Renal cortex interstitium (tissue), 11 donors: Measurements from ENCODE around the gene TBC1D10A. TPM values are rescaled to one million over a fixed set of nuclear protein-coding genes. Genes with fewer than 3 reads are reported as not detected.

Experiments
- DNase-seq, 11 donors: peaks; one replicate each; pipeline ENCODE4 v3.0.0-alpha.2; 2013; ENCODE audit warnings: low read depth in 9 of 11, low spot score in 4 of 11; ENCODE audit errors: extremely low read depth in 1 of 11
- polyA plus RNA-seq, 3 donors: library from polyadenylated mRNA; unstranded; fragments of 120-200 nt; gene quantifications; one replicate each; pipeline ENCODE4 v1.2.1, GENCODE V29; 2013; ENCODE audit not compliant: insufficient read length in 3 of 3

Gene TBC1D10A
- polyA plus RNA-seq, 3 donors: 9.3 to 19.3 (median 15.9) TPM

DNA sequence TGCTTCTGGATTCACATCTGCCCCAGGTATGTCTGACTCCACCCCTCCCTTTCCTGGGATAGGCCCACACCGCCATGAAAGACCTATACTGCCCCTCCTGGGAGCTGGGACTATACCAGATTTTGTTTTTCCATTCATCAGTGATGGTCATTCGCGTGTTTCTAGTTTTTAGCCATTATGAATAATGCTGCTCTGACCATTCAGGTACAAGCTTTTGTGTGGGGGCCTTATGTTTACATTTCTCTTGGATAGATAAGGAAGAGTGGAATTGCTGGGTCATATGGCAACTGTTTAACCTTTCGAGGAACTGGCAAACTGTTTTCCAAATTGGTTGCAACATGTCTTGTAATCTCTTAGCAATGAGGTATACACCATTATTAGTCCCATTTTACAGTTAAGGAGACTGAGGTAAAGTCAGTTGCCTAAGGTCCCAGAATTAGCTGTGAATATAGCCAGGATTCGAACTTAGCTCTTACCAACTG, 1.2 kb upstream of the TBC1D10A start:
- no peak for DNase-seq

DNA sequence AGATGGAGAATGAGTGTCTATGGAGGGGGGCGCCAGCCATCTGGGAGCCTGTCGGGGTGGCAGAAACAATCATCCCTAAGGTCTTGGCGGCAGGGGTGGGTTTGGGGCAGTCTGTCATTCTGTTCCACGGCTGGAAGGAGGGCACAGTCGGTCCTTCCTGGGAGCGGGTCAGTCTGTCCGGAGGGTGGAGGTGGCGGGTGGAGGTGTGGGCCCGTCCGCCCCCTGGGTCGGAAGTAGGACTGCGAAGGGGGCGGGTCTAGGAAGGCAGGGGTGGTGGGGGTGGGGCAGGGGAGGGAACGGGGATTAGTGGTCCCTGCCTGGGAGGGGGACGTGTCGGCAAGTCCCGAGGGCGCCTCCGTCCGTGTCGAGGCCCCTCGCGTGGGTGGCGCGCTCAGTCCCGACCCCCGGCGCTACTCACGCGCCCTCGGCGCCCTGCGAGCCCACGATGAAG, 461 bp downstream of the TBC1D10A start:
- DNase-seq: no peak

DNA sequence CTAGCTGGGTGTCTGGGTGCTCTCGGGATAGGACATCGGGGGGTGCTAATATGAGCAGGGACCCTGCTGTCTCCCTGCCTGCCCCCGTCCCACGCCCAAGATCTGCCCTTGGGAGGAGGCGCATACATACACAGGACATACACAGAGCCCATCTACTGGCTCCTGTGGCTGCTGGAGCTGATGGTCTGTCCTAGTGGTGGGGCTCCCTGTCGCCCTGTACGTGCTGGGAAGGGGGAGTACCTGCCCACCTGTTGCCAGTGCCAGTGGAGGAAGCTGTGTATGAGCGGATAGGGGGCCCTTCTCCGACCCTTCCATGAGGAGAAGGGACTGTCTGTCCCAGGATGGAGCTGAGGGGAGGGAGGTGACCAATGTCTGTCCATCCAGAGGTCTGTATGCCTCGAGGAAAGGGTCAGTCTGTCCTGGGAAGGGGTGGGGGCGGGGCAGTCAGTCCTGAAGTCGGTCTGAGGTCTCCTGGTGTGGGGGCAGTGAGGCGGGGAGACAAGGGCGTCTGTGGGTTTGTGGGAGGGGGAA, 952 bp downstream of the TBC1D10A start:
- no peak for DNase-seq

DNA sequence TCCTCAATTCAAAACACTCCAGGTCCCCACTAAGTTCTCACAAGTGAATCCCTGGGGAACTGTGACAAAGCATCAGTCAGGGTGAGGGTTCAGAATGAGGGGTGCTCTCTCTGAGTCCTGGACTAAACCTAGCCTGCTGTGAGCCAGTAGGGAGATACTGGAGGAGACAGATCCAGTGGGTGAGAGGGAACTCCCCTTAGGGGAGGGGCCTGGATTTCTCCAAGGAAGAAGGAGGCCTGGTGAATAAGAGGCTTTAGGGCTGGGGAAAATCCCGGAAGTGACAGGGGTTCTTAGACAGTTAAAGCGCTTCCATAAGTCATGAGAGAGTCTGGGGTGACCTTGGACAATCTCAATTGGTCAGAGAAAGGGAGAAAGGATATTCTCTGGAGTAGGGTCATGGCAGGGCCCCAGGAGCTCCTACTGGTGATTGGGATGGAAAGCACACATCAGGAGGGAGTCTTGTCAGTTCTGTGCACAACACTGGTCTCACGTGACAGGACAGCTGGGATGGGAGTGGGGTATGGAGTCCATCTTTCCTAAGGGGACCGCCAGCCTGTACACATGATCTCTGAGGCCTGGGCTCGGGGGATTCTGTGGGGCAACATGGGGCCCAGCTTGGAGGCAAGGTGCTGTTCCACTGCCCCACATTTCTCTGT, 1.5 kb downstream of the TBC1D10A start:
- DNase-seq: no peak

DNA sequence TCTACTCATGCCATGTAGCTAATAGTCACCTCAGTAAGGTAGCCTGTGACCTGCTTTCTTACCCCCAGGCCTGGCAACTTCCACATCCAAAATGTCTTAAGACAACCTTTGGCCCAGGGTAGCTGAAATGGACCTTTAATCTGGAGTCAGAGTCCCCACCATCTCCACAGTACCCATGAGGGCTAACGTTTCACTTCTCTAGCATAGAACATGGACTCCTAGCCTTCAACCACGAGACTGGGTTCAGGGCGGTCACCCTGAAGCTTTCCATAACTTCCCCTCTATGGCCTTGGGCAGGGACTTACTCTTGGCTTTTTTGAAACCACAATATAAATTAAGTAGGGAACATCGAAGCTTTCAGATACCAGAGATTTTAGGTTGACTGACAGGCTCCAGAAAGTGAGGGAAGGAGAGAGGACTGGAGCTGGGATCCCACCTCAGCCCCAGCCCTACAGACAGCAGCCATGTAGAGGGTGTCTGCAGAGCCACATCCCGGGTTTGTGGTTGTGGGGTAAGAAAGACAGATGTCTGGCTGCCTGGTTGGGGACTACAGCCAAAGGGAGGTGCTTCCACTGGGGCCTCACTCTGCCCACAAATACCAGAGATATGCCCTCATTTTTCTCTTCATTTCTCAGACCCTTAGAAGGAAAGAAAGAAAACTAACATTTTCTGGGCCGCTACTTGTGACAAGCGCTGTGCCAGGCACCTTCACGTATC, 2.6 kb downstream of the TBC1D10A start:
- DNase-seq: no peak

DNA sequence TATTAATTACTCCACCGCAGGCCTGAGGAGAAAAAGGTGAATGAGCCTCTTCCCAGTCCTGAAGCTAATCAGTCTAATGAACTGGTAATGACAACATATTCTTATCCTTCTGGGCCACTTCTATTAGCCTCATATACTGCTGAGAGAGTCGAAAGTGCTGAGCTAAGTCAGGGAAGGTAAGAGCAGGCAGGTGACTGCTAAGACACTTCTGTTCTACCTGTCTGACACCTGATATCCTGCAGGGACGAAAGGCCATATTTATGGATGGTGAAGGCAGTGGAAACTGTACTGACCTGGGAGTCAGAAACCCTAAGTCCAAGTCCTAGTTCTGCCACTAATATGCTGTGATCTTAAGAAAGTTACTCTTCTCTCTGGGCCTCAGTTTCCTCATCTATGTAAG, 3.5 kb downstream of the TBC1D10A start:
- DNase-seq: no peak

DNA sequence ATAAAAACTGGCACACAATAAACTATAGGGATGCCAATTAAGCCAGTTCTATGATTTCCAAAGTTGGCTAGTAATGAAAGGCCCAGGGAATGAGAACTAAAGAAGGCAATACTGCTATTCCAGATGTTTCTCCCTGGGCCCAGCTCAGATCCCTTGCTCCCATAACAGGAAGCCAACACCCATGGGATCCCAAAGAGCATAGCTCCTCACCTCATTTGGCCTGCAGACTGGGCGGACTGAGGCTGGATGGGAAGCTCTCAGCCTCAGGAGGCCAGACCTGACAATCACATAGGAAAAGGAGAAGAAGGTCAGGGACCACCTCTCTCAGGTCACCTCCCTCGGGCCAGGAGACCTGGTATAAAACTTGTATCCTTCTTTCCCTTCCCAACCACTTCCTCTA, 5.3 kb downstream of the TBC1D10A start:
- DNase-seq: no peak

DNA sequence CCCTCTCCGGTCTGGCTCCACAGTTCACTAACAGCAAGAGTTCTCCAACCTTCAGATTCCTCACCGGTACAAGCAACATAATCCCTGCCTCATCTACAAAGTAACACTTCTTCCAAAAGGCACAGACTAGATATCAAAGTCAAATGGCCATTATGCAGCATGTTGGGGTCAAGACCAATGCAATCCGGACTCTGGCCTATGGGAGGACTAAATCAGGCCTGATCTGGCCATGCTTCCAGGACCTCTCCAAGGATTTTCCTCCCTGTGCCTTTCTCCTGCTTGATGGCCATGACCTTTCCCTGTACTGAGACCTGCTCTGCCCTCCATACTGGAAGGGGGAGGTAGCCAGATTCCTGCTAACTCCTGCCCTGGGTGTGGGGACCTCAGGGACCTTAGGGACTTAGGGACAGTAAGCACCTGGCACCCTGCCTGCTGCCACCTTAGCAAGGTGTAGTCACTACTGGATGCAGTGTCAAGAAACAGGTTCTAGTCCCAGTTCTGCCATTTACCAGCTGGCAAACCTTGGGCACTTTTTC, 6.7 kb downstream of the TBC1D10A start:
- DNase-seq: no peak

DNA sequence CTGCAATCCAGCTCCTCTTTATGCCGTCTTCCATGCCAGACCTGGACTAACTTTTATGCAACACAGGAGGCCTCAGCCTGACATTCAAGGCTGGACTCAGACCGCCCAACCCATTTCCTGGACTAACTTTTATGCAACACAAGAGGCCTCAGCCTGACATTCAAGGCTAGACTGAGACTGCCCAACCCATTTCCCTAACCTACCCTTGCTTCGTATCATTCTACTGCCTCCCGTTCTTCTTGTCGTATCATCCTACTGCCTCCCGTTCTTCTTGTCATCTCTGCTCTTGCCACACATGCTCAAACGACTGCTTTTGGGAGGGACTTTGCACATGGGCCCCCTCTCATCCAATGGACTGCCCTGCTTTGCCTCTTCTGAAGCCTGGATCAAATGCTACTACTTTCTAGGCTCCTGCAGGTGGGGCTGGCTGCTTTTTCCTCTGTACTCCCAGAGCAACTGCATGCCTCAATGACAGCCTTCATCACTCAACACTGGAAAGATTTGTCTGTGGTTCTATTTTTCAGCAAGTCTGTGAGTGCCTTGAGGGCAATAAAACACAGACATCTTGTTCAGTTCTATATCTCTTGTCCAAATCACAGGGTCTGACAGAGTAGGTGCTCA, 7.8 kb downstream of the TBC1D10A start:
- no peak for DNase-seq

DNA sequence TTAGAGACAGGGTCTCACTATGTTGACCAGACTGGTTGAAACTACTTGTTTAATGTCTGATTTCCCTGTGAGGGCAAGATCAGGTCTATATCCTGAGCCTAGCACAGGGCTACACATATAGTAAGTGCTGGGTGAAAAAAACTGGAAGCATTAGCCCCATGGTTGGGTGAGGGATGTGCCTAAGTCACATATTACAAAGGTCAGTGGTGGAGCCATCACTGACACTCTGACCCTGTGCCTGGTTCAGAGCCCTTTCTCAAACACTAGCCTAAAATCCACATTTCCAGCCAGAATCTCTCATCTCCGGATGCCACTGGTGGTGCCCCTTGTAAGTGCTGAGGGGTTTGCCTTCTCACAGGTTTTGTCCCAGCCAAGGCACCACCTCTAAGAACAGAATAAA, 9.0 kb downstream of the TBC1D10A start:
- DNase-seq: no peak

DNA sequence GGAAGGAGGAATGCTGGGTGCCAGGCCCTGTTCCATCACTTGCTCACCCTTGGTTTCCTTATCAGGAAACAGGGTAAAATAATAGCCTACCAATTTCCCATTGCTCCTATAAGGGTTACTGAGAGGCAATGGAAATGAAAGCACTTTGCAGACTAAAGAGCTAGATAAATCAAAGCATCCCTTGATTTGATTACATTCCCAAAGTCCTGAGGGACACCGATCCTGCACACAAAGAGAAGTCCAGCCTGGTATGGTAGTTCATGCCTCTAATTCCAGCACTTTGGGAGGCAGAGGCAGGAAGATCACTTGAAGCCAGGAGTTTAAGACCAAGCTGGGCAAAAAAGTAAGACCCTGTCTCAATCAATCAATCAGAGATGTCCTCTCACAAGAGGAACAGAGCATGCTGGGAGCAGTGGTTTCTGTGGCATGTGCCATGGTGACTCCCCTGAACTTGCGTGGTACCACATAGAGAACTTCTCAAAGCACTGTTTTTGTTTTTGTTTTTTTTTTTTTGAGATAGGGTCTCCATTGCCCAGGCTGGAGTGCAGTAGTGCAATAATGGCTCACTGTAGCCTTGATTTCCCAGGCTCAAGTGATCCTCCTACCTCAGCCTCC, 10.7 kb downstream of the TBC1D10A start:
- DNase-seq: no peak

DNA sequence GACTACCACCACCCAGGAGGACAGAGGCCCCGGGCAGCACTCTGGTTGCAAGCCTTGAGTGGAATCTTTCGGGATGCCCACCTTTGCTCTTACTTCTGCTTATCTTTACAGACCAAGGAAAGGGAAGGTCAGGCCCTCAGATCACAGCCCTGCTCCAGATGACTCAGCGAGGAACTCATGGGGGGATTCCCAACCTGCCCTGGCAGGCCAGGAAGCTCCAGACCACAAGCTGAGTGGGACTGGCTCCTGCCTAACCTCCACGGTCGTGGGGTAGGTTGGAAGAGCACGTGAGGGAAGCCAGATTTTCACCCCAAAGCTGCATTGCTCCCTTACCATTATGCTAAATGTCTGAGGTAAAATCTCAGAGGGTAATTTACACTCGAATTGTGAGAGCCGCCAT, 11.8 kb downstream of the TBC1D10A start:
- DNase-seq: no peak

DNA sequence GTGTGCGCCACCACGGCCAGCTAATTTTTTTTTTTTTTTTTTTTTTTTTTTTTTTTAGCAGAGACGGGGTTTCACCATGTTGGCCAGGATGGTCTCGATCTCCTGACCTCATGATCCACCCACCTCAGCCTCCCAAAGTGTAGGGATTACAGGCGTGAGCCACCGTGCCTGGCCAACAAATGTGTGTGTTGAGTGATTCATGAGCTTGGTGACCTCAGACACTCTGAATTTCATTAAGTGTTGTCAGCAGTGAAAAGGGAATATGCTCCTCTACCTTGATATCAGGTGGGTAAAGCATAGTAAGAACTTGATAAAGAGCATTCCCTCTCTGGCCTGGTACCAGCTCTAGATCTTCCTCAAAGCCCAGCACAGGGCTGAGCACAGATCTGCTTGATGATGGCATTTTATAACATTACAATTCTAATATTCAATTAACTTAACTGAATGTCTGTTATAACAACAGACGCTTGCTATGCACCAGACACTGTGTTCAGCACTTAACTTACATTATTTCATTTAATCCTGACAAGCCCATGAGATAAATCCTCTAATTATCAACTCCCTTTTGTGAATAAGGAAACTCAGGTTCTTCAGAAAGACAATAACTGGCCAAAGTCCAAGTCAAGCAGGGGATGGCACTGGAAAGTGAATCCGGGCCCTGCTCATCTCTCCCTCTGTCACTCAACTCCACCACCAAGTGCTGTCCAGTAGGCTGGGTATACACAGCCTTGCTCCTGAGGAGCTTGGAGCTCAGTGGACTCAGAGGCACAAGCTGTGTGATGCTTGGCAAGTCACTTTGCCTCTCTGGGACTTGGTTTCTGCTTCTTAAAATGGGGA, 13.0 kb downstream of the TBC1D10A start:
- no peak for DNase-seq

DNA sequence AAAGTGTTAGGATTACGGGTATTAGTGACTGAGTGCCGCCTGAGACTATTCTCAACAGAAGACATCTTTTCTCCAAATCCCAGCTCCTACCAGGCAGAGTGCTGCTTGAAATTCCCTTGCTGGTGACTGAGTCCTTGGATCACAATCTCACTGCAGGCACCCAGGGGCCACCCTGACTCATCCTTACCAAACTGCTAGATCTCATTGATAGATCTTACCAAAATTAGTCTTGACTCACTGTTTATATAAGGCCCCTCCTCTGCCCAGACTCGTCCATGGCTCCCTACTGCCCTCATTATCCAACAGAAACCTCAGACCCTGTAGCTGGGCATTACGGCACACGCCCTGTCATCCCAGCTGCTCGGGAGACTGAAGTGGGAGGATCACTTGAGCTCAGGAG, 14.7 kb downstream of the TBC1D10A start:
- no peak for DNase-seq

DNA sequence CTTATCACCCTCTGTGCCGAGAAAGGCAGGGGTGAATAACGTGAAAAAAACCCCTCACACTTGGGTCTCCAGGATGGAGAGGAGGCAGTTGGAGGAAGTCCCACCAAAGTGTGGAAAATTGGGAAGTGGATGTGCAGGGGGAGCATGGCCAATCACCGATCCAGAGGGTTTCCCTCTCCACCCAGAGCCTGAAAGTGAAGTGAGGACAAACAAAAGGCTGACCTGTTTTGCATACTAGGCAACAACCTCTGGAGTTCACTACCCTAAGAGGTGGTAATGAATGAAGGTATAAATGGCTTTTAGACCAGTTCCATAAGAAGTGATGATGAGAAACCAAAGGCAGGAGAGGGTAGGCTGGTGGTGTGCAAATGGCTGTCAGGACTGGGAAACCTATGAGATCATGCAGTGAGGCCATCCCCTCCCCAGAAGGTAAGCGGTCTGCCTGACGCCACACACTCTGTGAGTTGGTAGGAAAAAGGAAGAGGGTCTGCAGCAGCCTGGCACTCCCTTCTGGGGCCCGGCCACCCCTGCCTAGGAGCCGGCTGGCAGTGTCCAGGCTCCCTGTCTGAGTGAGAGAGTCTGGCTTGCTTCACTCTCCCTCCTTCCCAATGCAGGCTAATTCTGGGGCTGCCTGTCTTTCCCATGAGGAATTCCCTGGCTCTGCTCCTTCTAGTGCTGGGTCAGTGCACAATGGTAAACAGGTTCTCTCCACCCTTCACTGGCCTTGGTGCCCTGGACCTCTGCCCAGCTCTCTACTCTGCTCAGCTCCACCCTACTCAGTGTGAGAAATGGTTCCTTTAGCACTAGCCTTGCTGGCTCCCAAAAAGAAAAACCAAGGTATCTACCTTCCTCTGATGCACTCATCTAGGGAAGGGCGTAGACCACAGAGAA, 15.6 kb downstream of the TBC1D10A start:
- peak in 1 of 11 donors; percentile 68 for DNase-seq

DNA sequence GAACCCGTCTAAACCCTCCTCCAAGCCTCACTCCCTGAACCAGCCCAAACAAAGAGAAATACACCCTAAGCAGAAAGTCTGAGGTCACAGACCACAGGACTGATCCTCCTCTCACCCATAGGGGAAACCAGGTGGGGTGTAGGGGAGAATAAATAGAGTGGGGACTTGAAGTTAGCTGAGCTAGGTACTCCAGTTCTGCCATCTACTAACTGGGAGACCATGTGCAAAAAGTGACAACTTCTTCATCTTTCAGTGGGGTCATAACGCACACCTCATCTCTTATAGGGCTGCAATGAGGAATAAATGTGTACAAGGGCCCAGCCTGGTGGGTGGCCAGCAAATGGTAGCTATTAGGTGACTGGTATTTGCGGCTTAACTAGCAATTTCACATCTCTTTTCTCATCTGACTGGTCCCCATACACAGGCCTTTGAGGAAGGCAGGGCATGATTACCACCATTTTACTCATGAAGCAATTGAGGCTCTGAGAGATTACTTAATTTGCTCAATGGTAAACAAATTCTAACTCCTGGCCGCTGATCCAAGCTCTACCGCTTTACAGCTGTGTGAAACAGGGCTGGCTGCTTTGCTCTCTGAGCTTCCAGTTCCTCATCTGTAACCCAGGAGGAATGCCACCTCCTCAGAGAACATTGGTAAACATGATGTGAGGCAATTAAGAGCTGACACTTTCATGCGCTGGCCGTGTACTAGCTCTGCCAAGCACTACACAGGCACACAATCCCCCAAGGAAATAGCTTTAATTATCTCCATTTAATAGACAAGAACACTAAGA, 16.6 kb downstream of the TBC1D10A start:
- no peak for DNase-seq
